Raji (cell line): Measurements from ENCODE around the gene PRSS23.

Experiments used
- POLR2A ChIP-seq: IDR thresholded peaks from 2 replicates; pipeline ENCODE4 v1.6.1; 2011; ENCODE audit warnings: low read depth, low read length, control low read depth; ENCODE audit not compliant: insufficient read depth

Gene PRSS23

GRCh38 chr11:86802146-86802545 lies 1.8 kb downstream of the PRSS23 start:
- TF ChIP-seq POLR2A, result no peak

- no peak for TF ChIP-seq POLR2A
Observed at GRCh38 chr11:86802601-86803051, 2.3 kb downstream of the PRSS23 start.

- no peak for TF ChIP-seq POLR2A
Observed at GRCh38 chr11:86803136-86804045, 3.0 kb downstream of the PRSS23 start.

- no peak for TF ChIP-seq POLR2A
Observed at GRCh38 chr11:86804951-86805350, 4.6 kb downstream of the PRSS23 start.

GRCh38 chr11:86805873-86806310 lies 5.5 kb downstream of the PRSS23 start:
- TF ChIP-seq POLR2A, result no peak

GRCh38 chr11:86806903-86807302 lies 6.6 kb downstream of the PRSS23 start:
- no peak for TF ChIP-seq POLR2A

GRCh38 chr11:86807360-86807759 lies 7.0 kb downstream of the PRSS23 start:
- TF ChIP-seq POLR2A, result no peak

GRCh38 chr11:86809561-86809960 lies 9.2 kb downstream of the PRSS23 start:
- TF ChIP-seq POLR2A, result no peak

GRCh38 chr11:86810288-86810687 lies 9.9 kb downstream of the PRSS23 start:
- TF ChIP-seq POLR2A, result no peak

GRCh38 chr11:86811637-86812321 lies 11.4 kb downstream of the PRSS23 start:
- no peak for TF ChIP-seq POLR2A

- TF ChIP-seq POLR2A, result no peak
Observed at GRCh38 chr11:86812322-86812670, 12.0 kb downstream of the PRSS23 start.

GRCh38 chr11:86812981-86813380 lies 12.6 kb downstream of the PRSS23 start:
- no peak for TF ChIP-seq POLR2A

- no peak for TF ChIP-seq POLR2A
Observed at GRCh38 chr11:86814775-86815174, 14.4 kb downstream of the PRSS23 start.

- no peak for TF ChIP-seq POLR2A
Observed at GRCh38 chr11:86815726-86816125, 15.4 kb downstream of the PRSS23 start.

GRCh38 chr11:86816251-86816726 lies 15.9 kb downstream of the PRSS23 start:
- no peak for TF ChIP-seq POLR2A
